Measurements from ENCODE around the gene GGTLC1.

GRCh38 chr20:23959054-23959453, 29.5 kb downstream of the GGTLC1 start:
- TF ChIP-seq EZH2phosphoT487 (IDR thresholded peaks at IDR 0.05; ENCODE audit: borderline replicate concordance) (no peak), CTCF (IDR thresholded peaks at IDR 0.05 in 2 of 3, conservative IDR thresholded peaks at IDR 0.05 in 1 of 3; ENCODE audit: borderline replicate concordance in 1 of 3, insufficient read depth in 1 of 3, low read depth in 2 of 3, low read length in 2 of 3) (no peak), SRF (IDR thresholded peaks at IDR 0.05; ENCODE audit: low read depth) (no peak)
